Keratinocyte (primary cell): Measurements from ENCODE around the gene TBL1Y. TPM values are rescaled to one million over a fixed set of nuclear protein-coding genes. Genes with fewer than 3 reads are reported as not detected.

Experiments used
- DNase-seq: peaks from one replicate; pipeline ENCODE4 v3.0.0-alpha.2; 2011; ENCODE audit warnings: low read depth, missing footprints, low spot score
- FAIRE-seq: peaks from 2 replicates; lab custom pipeline; 2011; peaks lifted over from hg19 to GRCh38; lab: Jason Lieb, UNC
- H2AFZ ChIP-seq: 2 replicates; pipeline ENCODE4 v1.6.0; 2012; ENCODE audit warnings: low read length, control low read depth, inconsistent platforms; ENCODE audit not compliant: control insufficient read depth
- H3K27ac ChIP-seq: 2 replicates; pipeline ENCODE4 v1.5.1; 2011; ENCODE audit warnings: low read length; ENCODE audit not compliant: control insufficient read depth, insufficient read depth
- H3K27me3 ChIP-seq: 3 replicates; pipeline ENCODE4 v1.6.0; 2011; ENCODE audit warnings: low read length; ENCODE audit not compliant: control insufficient read depth, insufficient read depth; ENCODE audit errors: extremely low read depth
- H3K36me3 ChIP-seq, 2 experiments: 2 replicates in 1 of 2; 3 replicates in 1 of 2; pipeline ENCODE4 v1.5.1; 2011; ENCODE audit warnings: low read length in 2 of 2, mild to moderate bottlenecking in 1 of 2; ENCODE audit not compliant: control insufficient read depth in 2 of 2, insufficient read depth in 2 of 2; ENCODE audit errors: extremely low read depth in 1 of 2
- H3K4me1 ChIP-seq: 3 replicates; pipeline ENCODE4 v1.5.1; 2011; ENCODE audit warnings: low read length; ENCODE audit not compliant: control insufficient read depth, insufficient read depth; ENCODE audit errors: extremely low read depth
- H3K4me2 ChIP-seq: 3 replicates; pipeline ENCODE4 v1.6.0; 2011; ENCODE audit warnings: low read depth, low read length; ENCODE audit not compliant: control insufficient read depth, insufficient read depth; ENCODE audit errors: extremely low read depth
- H3K4me3 ChIP-seq, 3 experiments: fragments of 200-600 bp in 1 of 3; sonication (generic) in 1 of 3; 2 replicates in 2 of 3; 3 replicates in 1 of 3; pipeline ENCODE4 v1.5.1; 2011 to 2016; ENCODE audit warnings: low read length in 3 of 3, mild to moderate bottlenecking in 3 of 3, control low read depth in 2 of 3, inconsistent platforms in 1 of 3, low read depth in 1 of 3, mixed read lengths in 1 of 3, mixed run types in 1 of 3, moderate library complexity in 1 of 3; ENCODE audit not compliant: control insufficient read depth in 2 of 3, insufficient read depth in 2 of 3; ENCODE audit errors: extremely low read depth in 1 of 3
- H3K79me2 ChIP-seq: 2 replicates; pipeline ENCODE4 v1.6.0; 2012; ENCODE audit warnings: low read length; ENCODE audit not compliant: control insufficient read depth, insufficient read depth
- H3K9ac ChIP-seq: 3 replicates; pipeline ENCODE4 v1.6.0; 2011; ENCODE audit warnings: low read length; ENCODE audit not compliant: control insufficient read depth, insufficient read depth; ENCODE audit errors: extremely low read depth
- H3K9me1 ChIP-seq: 3 replicates; pipeline ENCODE4 v1.6.0; 2011; ENCODE audit warnings: low read length; ENCODE audit not compliant: control insufficient read depth, insufficient read depth; ENCODE audit errors: extremely low read depth
- H3K9me3 ChIP-seq: 2 replicates; pipeline ENCODE4 v1.5.1; 2012; ENCODE audit warnings: low read depth, low read length; ENCODE audit not compliant: control insufficient read depth
- H4K20me1 ChIP-seq: 3 replicates; pipeline ENCODE4 v1.6.0; 2011; ENCODE audit warnings: low read length; ENCODE audit not compliant: control insufficient read depth, insufficient read depth; ENCODE audit errors: extremely low read depth
- CTCF ChIP-seq, 3 experiments: IDR thresholded peaks in 1 of 3; conservative IDR thresholded peaks in 1 of 3; optimal IDR thresholded peaks in 1 of 3; 2 replicates in 2 of 3; 3 replicates in 1 of 3; pipeline versions ENCODE3 to v1.5.1; 2011; ENCODE audit warnings: low read length in 3 of 3, mild to moderate bottlenecking in 3 of 3, moderate library complexity in 2 of 3, control low read depth in 1 of 3, inconsistent platforms in 1 of 3; ENCODE audit not compliant: insufficient read depth in 2 of 3; ENCODE audit errors: extremely low read depth in 1 of 3
- EZH2 ChIP-seq: IDR thresholded peaks from one replicate; pipeline ENCODE4 v1.6.1; 2012; ENCODE audit warnings: inconsistent platforms, mild to moderate bottlenecking, low read length, moderate library complexity
- dilution Hi-C: fragments of 300-500 bp; cut with MboI; formaldehyde crosslinking; loops from one replicate; pipeline ENCODE4 v1.7.0; 2020; ENCODE audit warnings: low sequenced_read_pairs; ENCODE audit not compliant: extremely low pct_ligation_motif_present
- polyA plus RNA-seq, 5 experiments: library from polyadenylated mRNA; depleted of rRNA in 3 of 5; stranded (reverse) in 3 of 5; stranded (forward) in 1 of 5; unstranded in 1 of 5; fragments of >200 nt; gene quantifications; 1 replicate in 1 of 5; 2 replicates in 3 of 5; 3 replicates in 1 of 5; pipeline versions ENCODE4 v1.2.1 to v1.2.3, GENCODE V29; 2011 to 2012; ENCODE audit warnings: missing spikeins in 2 of 5, low read depth in 1 of 5, low replicate concordance in 1 of 5

Gene TBL1Y
- polyA plus RNA-seq, 1 donor (not counting 4 experiments of a cell fraction or from before 2014, with no cell fraction given): not detected

GRCh38 chrY:6997503-6998066, 87.1 kb downstream of the TBL1Y start:
- no peak for TF ChIP-seq EZH2
- Histone ChIP-seq H3K9me1 (no peaks in the 10 kb centered on the region), H3K9me3 (no peaks in the 10 kb centered on the region), H3K4me1 (no peaks in the 10 kb centered on the region), H2AFZ (no peak overlapping the region), H3K4me2 (no peak overlapping the region), H3K27me3 (no peaks in the 10 kb centered on the region), H3K79me2 (no peaks in the 10 kb centered on the region), H3K4me3 (no peak overlapping the region), H3K27ac (no peak overlapping the region), H4K20me1 (no peaks in the 10 kb centered on the region), H3K9ac (no peak overlapping the region), H3K36me3 (no peaks in the 10 kb centered on the region)
- dilution Hi-C loops: no loop called here
- FAIRE-seq (no peak), DNase-seq (no peak)

DNA sequence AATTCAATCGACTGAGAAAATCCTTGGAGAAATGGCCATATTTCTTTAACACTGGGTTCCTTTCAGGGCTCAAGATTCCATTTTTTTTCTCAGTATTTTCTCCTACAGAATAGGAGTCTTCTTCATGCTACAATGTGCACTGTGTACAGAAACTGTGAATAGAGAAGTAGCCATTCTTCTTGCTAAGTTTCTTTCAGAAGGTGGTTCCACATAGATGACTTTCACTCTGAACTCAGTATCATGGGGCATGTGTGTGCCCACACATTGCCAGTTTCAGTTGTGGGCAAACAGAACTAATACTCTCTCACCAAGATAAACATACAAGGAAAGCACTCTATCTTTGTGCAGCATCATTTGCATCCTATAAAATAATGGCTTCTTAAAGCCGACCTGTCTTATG, 89.4 kb downstream of the TBL1Y start:
- Histone ChIP-seq H3K27me3 (no peaks in the 10 kb centered on the region), H3K9me3 (no peaks in the 10 kb centered on the region), H2AFZ (no peak overlapping the region), H3K4me3 (no peak overlapping the region), H4K20me1 (no peaks in the 10 kb centered on the region), H3K36me3 (no peaks in the 10 kb centered on the region), H3K4me2 (no peak overlapping the region), H3K4me1 (no peaks in the 10 kb centered on the region), H3K9me1 (no peaks in the 10 kb centered on the region), H3K79me2 (no peaks in the 10 kb centered on the region), H3K27ac (no peak overlapping the region), H3K9ac (no peak overlapping the region)
- dilution Hi-C loops: no loop called here
- TF ChIP-seq CTCF (optimal IDR thresholded peaks at IDR 0.05 in 1 of 3, IDR thresholded peaks at IDR 0.05 in 1 of 3, conservative IDR thresholded peaks at IDR 0.05 in 1 of 3; ENCODE audit: extremely low read depth in 1 of 3, insufficient read depth in 2 of 3, low read length in 3 of 3) (no peak), EZH2 (no peak)
- DNase-seq (no peak), FAIRE-seq (no peak)

GRCh38 chrY:7002581-7002980, 92.1 kb downstream of the TBL1Y start:
- Histone ChIP-seq H3K27ac (no peak overlapping the region), H3K9me1 (no peaks in the 10 kb centered on the region), H3K4me2 (no peak overlapping the region), H3K79me2 (no peaks in the 10 kb centered on the region), H2AFZ (no peak overlapping the region), H3K27me3 (no peaks in the 10 kb centered on the region), H3K4me3 (no peak overlapping the region), H4K20me1 (no peaks in the 10 kb centered on the region), H3K4me1 (no peaks in the 10 kb centered on the region), H3K36me3 (no peaks in the 10 kb centered on the region), H3K9ac (no peak overlapping the region), H3K9me3 (no peaks in the 10 kb centered on the region)
- TF ChIP-seq EZH2: no peak
- TF ChIP-seq CTCF (optimal IDR thresholded peaks at IDR 0.05 in 1 of 3, IDR thresholded peaks at IDR 0.05 in 1 of 3, conservative IDR thresholded peaks at IDR 0.05 in 1 of 3; ENCODE audit: extremely low read depth in 1 of 3, insufficient read depth in 2 of 3, low read length in 3 of 3): no peak
- no peak for FAIRE-seq
- no peak for DNase-seq
- dilution Hi-C loops: no loop called here
